ENCODE results near the gene LAMTOR2.

GRCh38 chr1:156060937-156061636 lies 6.5 kb downstream of the LAMTOR2 start, which contains the start of gene RAB25:
- TF ChIP-seq CTCF (IDR thresholded peaks at IDR 0.05; ENCODE audit: insufficient read depth, low read depth, low read length) (no peak), EZH2 (IDR thresholded peaks at IDR 0.05; ENCODE audit: insufficient read depth, low read length) (no peak)
